PC-3 (cell line): ENCODE measurements around the gene IL3RA.

Source experiments
- EZH2 ChIP-seq: fragments of 300-600 bp; sonication (generic); IDR thresholded peaks from one replicate; pipeline ENCODE4 v1.6.1; 2017; ENCODE audit warnings: antibody characterized with exemption, mild to moderate bottlenecking, low read length; ENCODE audit not compliant: unreplicated experiment
- TF ChIP-seq, protein P1 (sequence below): fragments of 300-600 bp; sonication (generic); conservative IDR thresholded peaks from 2 replicates; pipeline ENCODE4 v1.5.1; 2017; ENCODE audit warnings: antibody characterized with exemption, low read depth, mild to moderate bottlenecking, low read length

DNA sequence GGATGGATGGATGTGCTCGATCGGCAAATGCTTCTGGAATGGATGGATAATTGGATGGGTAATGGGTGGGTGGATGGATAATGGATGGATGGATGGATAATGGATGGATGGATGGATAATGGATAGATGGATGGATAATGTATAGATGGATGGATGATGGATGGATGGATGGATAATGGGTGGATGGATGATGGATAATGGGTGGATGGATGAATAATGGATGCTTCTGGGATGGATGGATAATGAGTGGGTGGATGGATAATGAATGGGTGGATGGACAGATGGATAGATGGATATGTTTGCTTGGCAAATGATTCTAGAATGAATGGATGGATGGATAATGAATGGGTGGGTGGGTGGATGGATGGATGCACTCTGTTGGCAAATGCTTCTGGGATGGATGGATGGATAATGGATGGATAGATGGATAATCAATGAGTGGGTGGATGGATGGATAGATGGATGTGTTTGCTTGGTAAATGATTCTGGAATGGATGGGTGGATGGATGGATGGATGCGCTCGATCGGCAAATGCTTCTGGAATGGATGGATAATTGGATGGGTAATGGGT lies 59.1 kb downstream of the IL3RA start:
- TF ChIP-seq EZH2 = no peak
- TF ChIP-seq, protein P1, sequence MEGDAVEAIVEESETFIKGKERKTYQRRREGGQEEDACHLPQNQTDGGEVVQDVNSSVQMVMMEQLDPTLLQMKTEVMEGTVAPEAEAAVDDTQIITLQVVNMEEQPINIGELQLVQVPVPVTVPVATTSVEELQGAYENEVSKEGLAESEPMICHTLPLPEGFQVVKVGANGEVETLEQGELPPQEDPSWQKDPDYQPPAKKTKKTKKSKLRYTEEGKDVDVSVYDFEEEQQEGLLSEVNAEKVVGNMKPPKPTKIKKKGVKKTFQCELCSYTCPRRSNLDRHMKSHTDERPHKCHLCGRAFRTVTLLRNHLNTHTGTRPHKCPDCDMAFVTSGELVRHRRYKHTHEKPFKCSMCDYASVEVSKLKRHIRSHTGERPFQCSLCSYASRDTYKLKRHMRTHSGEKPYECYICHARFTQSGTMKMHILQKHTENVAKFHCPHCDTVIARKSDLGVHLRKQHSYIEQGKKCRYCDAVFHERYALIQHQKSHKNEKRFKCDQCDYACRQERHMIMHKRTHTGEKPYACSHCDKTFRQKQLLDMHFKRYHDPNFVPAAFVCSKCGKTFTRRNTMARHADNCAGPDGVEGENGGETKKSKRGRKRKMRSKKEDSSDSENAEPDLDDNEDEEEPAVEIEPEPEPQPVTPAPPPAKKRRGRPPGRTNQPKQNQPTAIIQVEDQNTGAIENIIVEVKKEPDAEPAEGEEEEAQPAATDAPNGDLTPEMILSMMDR = no peak
